GM18861 (cell line): Measurements from ENCODE around the gene PRPH.

Experiments
- ATAC-seq: cut with Tn5 transposase; IDR thresholded peaks from one replicate; pipeline ENCODE4 v1.9.1; 2021; ENCODE audit not compliant: unreplicated experiment

The PRPH gene

DNA sequence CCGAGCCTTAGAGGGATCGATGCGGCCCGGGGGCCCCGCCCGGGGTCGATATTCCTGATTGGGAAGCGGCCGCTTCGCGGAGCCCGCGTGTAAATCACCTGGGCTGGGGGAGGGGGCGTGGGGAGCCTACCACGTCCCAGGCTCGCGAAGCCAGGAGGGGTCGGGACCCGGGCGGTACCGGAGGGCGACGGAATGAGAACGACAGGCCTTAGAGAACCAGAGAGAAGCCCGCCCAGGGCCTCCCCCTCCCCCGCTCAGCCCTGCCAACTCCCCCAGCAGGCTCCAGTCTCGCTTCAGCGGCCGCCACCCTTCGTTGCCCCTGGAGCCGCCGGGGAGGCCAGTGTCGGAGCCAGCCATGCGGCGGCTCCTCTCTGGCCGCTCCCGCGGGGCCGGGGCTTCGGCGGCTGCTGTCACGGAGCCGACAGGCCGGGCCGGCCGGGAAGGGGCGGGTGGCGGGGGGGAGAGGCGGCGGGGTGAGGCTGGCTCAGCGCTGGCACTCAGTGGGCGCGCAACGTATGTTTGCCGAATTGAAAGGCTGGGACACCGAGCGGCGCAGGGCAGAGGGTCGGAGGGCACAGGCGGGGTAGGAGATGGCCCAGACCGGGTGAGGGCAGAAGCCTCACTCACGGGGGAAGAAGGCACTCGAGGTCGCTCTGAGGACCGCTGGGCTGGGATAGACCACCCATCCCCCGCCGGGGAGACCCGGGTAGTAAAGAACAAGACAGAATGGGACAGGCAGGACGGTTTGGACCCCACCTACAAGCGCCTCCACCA lies 50.3 kb downstream of the PRPH start:
- ATAC-seq = no peak

DNA sequence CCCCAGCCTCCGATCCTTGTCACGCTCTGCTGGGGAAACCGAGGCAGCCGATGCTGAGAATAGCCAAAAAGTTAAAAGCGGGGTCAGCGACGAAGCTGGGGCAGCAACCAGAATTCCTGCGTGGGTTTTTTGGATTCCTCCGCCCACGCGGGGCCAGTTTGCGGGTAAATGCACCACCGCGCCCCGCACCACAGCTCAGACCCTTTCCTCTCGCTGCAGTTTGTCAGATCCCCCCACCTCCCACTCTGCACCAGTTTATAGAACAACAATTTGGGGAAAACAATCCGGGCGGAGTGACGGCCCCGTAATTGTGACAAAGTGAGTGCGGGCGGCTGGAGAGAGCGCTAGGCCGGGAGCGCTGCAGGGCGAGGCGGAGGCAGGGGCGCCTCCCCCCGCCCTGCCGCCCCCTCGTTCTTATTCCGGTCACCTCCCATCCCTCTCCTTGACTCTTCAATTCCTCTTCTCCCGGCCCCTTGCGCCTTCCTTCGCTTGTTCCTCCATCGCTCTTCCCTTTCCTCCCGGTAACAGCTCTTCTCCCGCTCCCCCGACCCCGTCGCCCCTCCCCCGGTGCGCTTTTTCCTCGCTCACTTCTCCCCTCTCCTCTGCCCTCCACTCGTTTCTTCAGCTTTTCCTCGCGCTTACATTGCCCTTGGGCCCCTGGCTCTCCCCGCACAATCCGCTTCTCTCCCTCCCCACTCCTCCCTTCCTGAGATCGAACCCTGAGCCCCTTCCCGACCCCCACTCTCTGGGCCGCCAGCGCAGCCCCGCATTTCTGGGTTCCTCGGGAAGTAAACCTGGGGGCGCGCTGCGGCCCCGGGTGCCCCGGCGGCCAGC lies 51.1 kb downstream of the PRPH start:
- no peak for ATAC-seq

DNA sequence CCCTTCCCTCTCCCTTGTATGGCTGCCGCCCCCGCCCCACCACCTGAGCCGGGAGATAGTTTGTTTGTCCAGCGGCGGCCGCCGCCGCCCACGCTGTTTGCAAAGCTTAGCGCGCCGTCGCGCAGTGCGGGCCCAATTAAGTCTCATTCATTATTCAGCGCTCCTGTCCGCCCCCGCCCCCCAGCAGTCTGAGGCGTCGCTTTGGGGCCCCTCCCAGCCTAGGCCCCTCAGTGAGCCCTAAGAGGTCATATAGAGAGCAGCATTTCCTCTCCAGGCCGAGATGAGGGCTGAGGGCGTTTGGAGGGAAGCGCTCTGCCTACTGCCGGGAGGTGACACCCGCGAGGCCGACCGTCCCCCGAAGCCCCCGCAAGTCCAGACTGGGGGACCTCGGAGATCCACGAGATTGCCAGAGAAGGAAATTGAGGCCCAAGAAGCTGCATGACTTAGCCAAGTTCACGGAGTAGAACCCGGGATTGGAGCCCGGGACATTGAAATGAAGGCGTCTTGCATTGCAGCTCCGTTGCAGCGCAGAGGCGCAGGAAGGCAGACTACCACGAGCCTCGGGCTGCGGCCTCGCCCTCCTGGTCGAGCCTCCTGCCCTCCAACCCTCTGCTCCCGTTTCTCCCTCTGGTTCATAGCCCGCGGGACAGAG lies 51.8 kb downstream of the PRPH start, which contains the start of gene DNAJC22:
Gene DNAJC22 (plus strand): TSS at position 230 of the 652 bp plus-strand sequence. CDS start 1,985 bp downstream, outside the sequence.
- no peak for ATAC-seq

DNA sequence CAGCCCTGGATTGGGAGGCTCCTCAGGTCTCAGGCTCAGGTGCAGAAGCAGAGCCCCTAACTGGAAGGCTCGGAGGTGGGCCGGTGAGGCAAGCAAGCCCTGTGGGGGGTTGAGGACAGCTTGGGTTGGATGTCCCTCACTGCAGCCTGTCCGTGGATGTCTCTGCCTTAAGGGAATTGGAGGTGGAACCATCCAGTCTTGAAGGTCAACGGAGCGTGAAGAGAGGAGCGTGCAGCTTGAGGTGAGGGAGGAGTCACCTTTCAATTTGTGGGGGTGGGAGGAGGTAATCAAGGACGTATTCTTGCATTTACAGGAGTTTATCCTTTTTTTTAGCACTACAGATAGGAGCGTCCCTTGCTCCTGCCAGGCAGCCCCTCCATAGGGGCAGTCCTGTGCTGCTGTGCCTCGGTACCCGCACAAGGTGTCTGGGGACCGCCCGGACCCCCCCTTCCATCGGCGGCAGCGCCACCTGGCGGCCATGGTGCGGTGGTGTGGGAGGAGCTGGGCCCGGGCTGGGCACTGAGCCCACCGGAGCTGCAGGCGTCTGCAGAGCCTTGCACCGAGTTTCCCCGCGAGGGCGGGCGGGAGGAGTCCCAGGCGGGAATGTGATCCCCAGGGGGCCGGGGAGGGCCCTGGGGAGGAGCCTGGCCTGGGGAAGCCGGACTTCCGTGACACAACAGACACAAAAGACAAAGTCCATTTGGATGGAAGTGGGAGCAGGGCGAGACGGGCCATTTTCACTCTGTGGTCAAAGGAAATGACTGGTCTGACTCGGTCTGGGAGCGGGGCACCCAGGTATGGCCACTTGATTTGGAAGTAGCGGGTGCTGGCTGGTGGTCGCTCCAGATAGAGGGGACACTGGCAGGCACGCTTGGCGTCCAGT lies 52.6 kb downstream of the PRPH start:
- ATAC-seq = no peak
